SU-DHL-6 (cell line): Measurements from ENCODE around the gene NSMCE1.

Experiments
- CTCF ChIP-seq: fragments of 200-600 bp; sonication (generic); IDR thresholded peaks from one replicate; pipeline ENCODE4 v1.5.1; 2017; ENCODE audit warnings: antibody characterized with exemption, mild to moderate bottlenecking, low read length, moderate library complexity; ENCODE audit not compliant: insufficient read depth, poor library complexity, severe bottlenecking
- EZH2phosphoT487 ChIP-seq: fragments of 200-600 bp; sonication (generic), shearing (Covaris generic); conservative IDR thresholded peaks from 2 replicates; pipeline ENCODE4 v1.6.1; 2018; ENCODE audit warnings: mild to moderate bottlenecking, antibody characterized with exemption, low read length, moderate library complexity, mixed read lengths

- no peak for TF ChIP-seq CTCF
- no peak for TF ChIP-seq EZH2phosphoT487
These were observed 37.4 kb upstream of the NSMCE1 start for GRCh38 chr16:27305839-27306442.
